GM10266 (cell line): ENCODE measurements around the gene ZFR.

ENCODE experiments used
- DNase-seq: peaks from one replicate; pipeline ENCODE4 v3.0.0; 2012; ENCODE audit errors: extremely low spot score
- CTCF ChIP-seq: IDR thresholded peaks from 2 replicates; pipeline ENCODE4 v1.5.1; 2012; ENCODE audit warnings: mild to moderate bottlenecking, low read depth; ENCODE audit not compliant: control insufficient read depth, insufficient read depth; ENCODE audit errors: missing control alignments

ZFR gene

GRCh38 chr5:32331217-32331934 is 113.2 kb downstream of the ZFR start:
- no peak for TF ChIP-seq CTCF
- no peak for DNase-seq

- no peak for DNase-seq
- no peak for TF ChIP-seq CTCF
These were observed 114.2 kb downstream of the ZFR start for GRCh38 chr5:32330126-32330971.

- TF ChIP-seq CTCF = peak; percentile 80
- DNase-seq = peak; percentile 79
These were observed 115.1 kb downstream of the ZFR start for GRCh38 chr5:32329395-32329834.

- TF ChIP-seq CTCF = no peak
- DNase-seq = no peak
These were observed 118.2 kb downstream of the ZFR start for GRCh38 chr5:32326216-32326772.

GRCh38 chr5:32325616-32326015 is 118.9 kb downstream of the ZFR start:
- no peak for TF ChIP-seq CTCF

GRCh38 chr5:32325062-32325461 is 119.5 kb downstream of the ZFR start:
- DNase-seq = peak; percentile 42
- no peak for TF ChIP-seq CTCF

More at GRCh38 chr5:32325616-32326015, 118.9 kb downstream of the ZFR start:
- no peak for DNase-seq

- no peak for DNase-seq
- TF ChIP-seq CTCF = no peak
These were observed 120.8 kb downstream of the ZFR start for GRCh38 chr5:32323741-32324140.
